AG09309 (cell line): Measurements from ENCODE around the gene KRTAP12-2.

Source experiments
- DNase-seq: peaks from one replicate; pipeline ENCODE4 v3.0.0-alpha.2; 2010; ENCODE audit warnings: low read depth
- H3K4me3 ChIP-seq: 2 replicates; pipeline ENCODE4 v1.5.1; 2011; ENCODE audit warnings: mild to moderate bottlenecking, low read depth, low read length, moderate library complexity; ENCODE audit not compliant: control insufficient read depth
- CTCF ChIP-seq: IDR thresholded peaks from 2 replicates; pipeline ENCODE4 v1.5.1; 2011; ENCODE audit warnings: mild to moderate bottlenecking, low read depth, low read length, inconsistent platforms; ENCODE audit not compliant: insufficient read depth, control insufficient read depth; ENCODE audit errors: missing control alignments

Gene KRTAP12-2

GRCh38 chr21:44711327-44712202 lies 44.8 kb upstream of the KRTAP12-2 start, which contains the start of gene TSPEAR:
TSPEAR (minus strand) TSS chr21:44711572; CDS start chr21:44711514, 58 bp downstream.
- no peak for TF ChIP-seq CTCF
- H3K4me3 ChIP-seq = no peak within 1 kb of the TSS
- DNase-seq = no peak

- no peak for DNase-seq
- no peak for TF ChIP-seq CTCF
- no peak overlapping the region for H3K4me3 ChIP-seq
Measured at GRCh38 chr21:44710756-44711326, 44.1 kb upstream of the KRTAP12-2 start.

GRCh38 chr21:44710294-44710665 lies 43.6 kb upstream of the KRTAP12-2 start:
- no peak for TF ChIP-seq CTCF
- H3K4me3 ChIP-seq = no peak overlapping the region
- no peak for DNase-seq

GRCh38 chr21:44709426-44710293 lies 42.9 kb upstream of the KRTAP12-2 start:
- no peak for DNase-seq
- no peak overlapping the region for H3K4me3 ChIP-seq
- TF ChIP-seq CTCF = no peak

GRCh38 chr21:44708866-44709425 lies 42.2 kb upstream of the KRTAP12-2 start:
- no peak for TF ChIP-seq CTCF

GRCh38 chr21:44708213-44708865 lies 41.6 kb upstream of the KRTAP12-2 start:
- DNase-seq = no peak
- no peak for TF ChIP-seq CTCF
- H3K4me3 ChIP-seq = no peak overlapping the region

More at GRCh38 chr21:44708866-44709425, 42.2 kb upstream of the KRTAP12-2 start:
- no peak for DNase-seq
- no peak overlapping the region for H3K4me3 ChIP-seq
